ENCODE data around the gene FBLN1.

GRCh38 chr22:45642986-45643385, 140.3 kb downstream of the FBLN1 start:
- no peak for TF ChIP-seq CTCF (IDR thresholded peaks at IDR 0.05)
- TF ChIP-seq POLR2A (IDR thresholded peaks at IDR 0.05): no peak
